Measurements from ENCODE around the gene ZEB2. TPM values are rescaled to one million over a fixed set of nuclear protein-coding genes. Genes with fewer than 3 reads are reported as not detected.

ZEB2 gene
- total and polyA plus RNA-seq, 2 donors (not counting 3 experiments of a cell fraction or from before 2014, with no cell fraction given) = 17.9 to 49.6 TPM

DNA sequence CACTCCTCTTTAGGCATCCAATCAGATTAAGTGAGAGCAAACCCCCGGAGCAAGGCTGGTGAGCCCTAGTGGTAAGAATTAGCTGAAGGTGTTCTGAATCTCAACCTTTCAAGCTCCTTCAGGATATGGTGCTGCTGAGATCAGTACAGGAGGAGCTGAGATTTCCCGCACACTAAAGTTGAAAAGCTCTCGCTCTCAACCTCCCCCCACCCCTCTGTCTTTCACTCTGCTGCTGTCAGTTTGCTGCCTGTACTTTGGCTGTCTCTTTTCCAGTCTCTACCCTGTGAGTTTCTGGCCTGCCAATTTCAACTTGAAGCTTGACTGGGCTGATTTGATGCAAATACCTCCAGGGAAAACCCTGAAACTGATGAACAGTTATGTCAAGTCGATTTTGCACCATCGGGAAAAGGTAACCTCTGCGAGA lies 15.7 kb downstream of the ZEB2 start:
- Histone ChIP-seq H3K27me3 (ENCODE audit: control insufficient read depth in 2 of 2, insufficient read depth in 2 of 2, low read length in 2 of 2) (no peaks in the 10 kb centered on the region), H3K27ac (ENCODE audit: insufficient read depth, low read depth, low read length) (no peak overlapping the region), H3K9ac (replicated peaks; ENCODE audit: extremely low read depth, insufficient read depth, low read length) (no peak overlapping the region), H3K4me2 (ENCODE audit: insufficient read depth, low read length) (no peak overlapping the region), H2AFZ (ENCODE audit: low read depth, low read length) (no peak overlapping the region), H3K9me3 (replicated peaks; ENCODE audit: control insufficient read depth, insufficient read depth, low read length) (no peaks in the 10 kb centered on the region), H3K4me1 (ENCODE audit: control insufficient read depth, extremely low read depth, insufficient read depth, low read length) (peaks cover 9% of the 10 kb centered on the region), H3K36me3 (ENCODE audit: control insufficient read depth in 2 of 2, extremely low read depth in 1 of 2, insufficient read depth in 2 of 2, low read length in 2 of 2) (peaks cover 0 to 3% of the 10 kb centered on the region in 2 experiments), H3K79me2 (ENCODE audit: control insufficient read depth, insufficient read depth, low read length) (peaks cover 32% of the 10 kb centered on the region), H4K20me1 (replicated peaks; ENCODE audit: control insufficient read depth, extremely low read depth, insufficient read depth, low read length) (no peaks in the 10 kb centered on the region), H3K4me3 (replicated peaks in 1 of 3; ENCODE audit: insufficient read depth in 1 of 3, low read depth in 1 of 3, low read length in 3 of 3) (no peak overlapping the region), H3K9me1 (replicated peaks; ENCODE audit: control insufficient read depth, extremely low read depth, insufficient read depth, low read length) (no peaks in the 10 kb centered on the region)
- intact Hi-C loops (cut with micrococcal nuclease) (no loop called here), dilution Hi-C loops (cut with MboI; ENCODE audit: extremely low pct_ligation_motif_present, low sequenced_read_pairs) (loop anchor here (25.0 kb wide), 1 partner anchor 142 kb away; no protein-coding TSS in a partner anchor)
- TF ChIP-seq MYC (IDR thresholded peaks at IDR 0.05; ENCODE audit: low read depth, low read length) (no peak), FOS (IDR thresholded peaks at IDR 0.05; ENCODE audit: borderline replicate concordance, insufficient read depth, low read length) (no peak), GATA2 (IDR thresholded peaks at IDR 0.05; ENCODE audit: insufficient read depth, insufficient read length, low read depth, low read length) (no peak), EZH2 (IDR thresholded peaks at IDR 0.05; ENCODE audit: borderline replicate concordance, low read depth, low read length, severe bottlenecking) (no peak), JUN (IDR thresholded peaks at IDR 0.05; ENCODE audit: borderline replicate concordance, insufficient read depth, insufficient read length, low read depth) (no peak), POLR2A (IDR thresholded peaks at IDR 0.05; ENCODE audit: low read depth, low read length) (no peak), POLR2AphosphoS5 (IDR thresholded peaks at IDR 0.05; ENCODE audit: insufficient read depth, low read depth, low read length) (no peak)
- TF ChIP-seq, protein P1, sequence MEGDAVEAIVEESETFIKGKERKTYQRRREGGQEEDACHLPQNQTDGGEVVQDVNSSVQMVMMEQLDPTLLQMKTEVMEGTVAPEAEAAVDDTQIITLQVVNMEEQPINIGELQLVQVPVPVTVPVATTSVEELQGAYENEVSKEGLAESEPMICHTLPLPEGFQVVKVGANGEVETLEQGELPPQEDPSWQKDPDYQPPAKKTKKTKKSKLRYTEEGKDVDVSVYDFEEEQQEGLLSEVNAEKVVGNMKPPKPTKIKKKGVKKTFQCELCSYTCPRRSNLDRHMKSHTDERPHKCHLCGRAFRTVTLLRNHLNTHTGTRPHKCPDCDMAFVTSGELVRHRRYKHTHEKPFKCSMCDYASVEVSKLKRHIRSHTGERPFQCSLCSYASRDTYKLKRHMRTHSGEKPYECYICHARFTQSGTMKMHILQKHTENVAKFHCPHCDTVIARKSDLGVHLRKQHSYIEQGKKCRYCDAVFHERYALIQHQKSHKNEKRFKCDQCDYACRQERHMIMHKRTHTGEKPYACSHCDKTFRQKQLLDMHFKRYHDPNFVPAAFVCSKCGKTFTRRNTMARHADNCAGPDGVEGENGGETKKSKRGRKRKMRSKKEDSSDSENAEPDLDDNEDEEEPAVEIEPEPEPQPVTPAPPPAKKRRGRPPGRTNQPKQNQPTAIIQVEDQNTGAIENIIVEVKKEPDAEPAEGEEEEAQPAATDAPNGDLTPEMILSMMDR (IDR thresholded peaks at IDR 0.05; ENCODE audit: extremely low read depth in 1 of 2, insufficient read depth in 1 of 2, low read depth in 1 of 2, low read length in 2 of 2) = no peak
- TF ChIP-seq, protein P2, sequence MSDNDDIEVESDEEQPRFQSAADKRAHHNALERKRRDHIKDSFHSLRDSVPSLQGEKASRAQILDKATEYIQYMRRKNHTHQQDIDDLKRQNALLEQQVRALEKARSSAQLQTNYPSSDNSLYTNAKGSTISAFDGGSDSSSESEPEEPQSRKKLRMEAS (IDR thresholded peaks at IDR 0.05; ENCODE audit: insufficient read depth, insufficient read length) = no peak
- ChIA-PET POLR2A (interaction anchor here (0.8 kb wide), 1 partner anchor 1220 kb away, joined by 6 read pairs; no protein-coding TSS in a partner anchor), CTCF (no interaction called here)
- DNase-seq (ENCODE audit: low read depth, low spot score) (no peak), FAIRE-seq (no peak)
- BruUV-seq (replicated peaks) = no TSS peak

Measured in endothelial cell of umbilical vein (primary cell).